Measurements from ENCODE around the gene FRMD8.

DNA sequence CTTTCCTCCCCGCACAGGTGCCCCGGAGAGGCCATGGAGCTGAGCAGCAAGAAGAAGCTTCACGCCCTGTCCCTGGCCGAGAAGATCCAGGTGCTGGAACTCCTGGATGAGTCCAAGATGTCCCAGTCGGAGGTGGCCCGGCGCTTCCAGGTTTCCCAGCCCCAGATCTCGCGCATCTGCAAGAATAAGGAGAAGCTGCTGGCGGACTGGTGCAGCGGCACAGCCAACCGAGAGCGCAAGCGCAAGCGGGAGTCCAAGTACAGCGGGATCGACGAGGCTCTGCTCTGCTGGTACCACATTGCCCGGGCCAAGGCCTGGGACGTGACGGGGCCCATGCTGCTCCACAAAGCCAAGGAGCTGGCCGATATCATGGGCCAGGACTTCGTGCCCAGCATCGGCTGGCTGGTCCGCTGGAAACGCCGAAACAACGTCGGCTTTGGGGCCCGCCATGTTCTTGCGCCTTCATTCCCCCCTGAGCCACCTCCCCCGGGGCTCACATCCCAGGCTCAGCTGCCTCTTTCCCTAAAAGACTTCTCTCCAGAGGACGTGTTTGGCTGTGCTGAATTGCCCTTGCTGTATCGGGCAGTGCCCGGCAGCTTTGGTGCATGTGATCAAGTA, 30.6 kb upstream of the FRMD8 start:
- no peak for TF ChIP-seq CTCF (conservative IDR thresholded peaks at IDR 0.05; ENCODE audit: low read depth, low read length)
- no peak for TF ChIP-seq EZH2 (IDR thresholded peaks at IDR 0.05; ENCODE audit: low read length, unreplicated experiment)
- no peak for TF ChIP-seq EZH2phosphoT487 (IDR thresholded peaks at IDR 0.05; ENCODE audit: borderline replicate concordance, low read length)
